Cardiac septum (tissue), 1 donor: ENCODE data around the gene KRAS. TPM values are rescaled to one million over a fixed set of nuclear protein-coding genes. Genes with fewer than 3 reads are reported as not detected.
"Not testable (repeated sequence)": the region's sequence is repeated elsewhere in the genome, so short reads cannot be mapped to it uniquely, and the experiment has no call there.

Experiments used
- DNase-seq: peaks from one replicate; pipeline ENCODE4 v3.0.0-alpha.2; 2020; ENCODE audit warnings: low spot score
- intact Hi-C: fragments of 100-400 bp; cut with DNase I; formaldehyde crosslinking; loops from one replicate; pipeline ENCODE4 v1.14.0; 2022
- long read RNA-seq: library from polyadenylated mRNA; unstranded; transcript quantifications from one replicate; pipeline ENCODE4 v2.0.0, GENCODE V29; 2021
- total RNA-seq: library from RNA; stranded (reverse); fragmentation: NEBNext Ultra II Directional; extraction: Animal tissue kit (Norgen Biotek cat#: 25700); gene quantifications from one replicate; pipeline ENCODE4 v1.2.1, GENCODE V29; 2021
- donor health status: DM: no; HTN: no; CAD: no.

The KRAS gene
- total RNA-seq = 11.2 TPM
- long read RNA-seq, full-length matches to known transcripts = 8 of 10 reads
- long read RNA-seq, partial matches to known transcripts = 0 of 10 reads
- long read RNA-seq, other reads (novel, unspliced or antisense) = 2 of 10 reads

DNA sequence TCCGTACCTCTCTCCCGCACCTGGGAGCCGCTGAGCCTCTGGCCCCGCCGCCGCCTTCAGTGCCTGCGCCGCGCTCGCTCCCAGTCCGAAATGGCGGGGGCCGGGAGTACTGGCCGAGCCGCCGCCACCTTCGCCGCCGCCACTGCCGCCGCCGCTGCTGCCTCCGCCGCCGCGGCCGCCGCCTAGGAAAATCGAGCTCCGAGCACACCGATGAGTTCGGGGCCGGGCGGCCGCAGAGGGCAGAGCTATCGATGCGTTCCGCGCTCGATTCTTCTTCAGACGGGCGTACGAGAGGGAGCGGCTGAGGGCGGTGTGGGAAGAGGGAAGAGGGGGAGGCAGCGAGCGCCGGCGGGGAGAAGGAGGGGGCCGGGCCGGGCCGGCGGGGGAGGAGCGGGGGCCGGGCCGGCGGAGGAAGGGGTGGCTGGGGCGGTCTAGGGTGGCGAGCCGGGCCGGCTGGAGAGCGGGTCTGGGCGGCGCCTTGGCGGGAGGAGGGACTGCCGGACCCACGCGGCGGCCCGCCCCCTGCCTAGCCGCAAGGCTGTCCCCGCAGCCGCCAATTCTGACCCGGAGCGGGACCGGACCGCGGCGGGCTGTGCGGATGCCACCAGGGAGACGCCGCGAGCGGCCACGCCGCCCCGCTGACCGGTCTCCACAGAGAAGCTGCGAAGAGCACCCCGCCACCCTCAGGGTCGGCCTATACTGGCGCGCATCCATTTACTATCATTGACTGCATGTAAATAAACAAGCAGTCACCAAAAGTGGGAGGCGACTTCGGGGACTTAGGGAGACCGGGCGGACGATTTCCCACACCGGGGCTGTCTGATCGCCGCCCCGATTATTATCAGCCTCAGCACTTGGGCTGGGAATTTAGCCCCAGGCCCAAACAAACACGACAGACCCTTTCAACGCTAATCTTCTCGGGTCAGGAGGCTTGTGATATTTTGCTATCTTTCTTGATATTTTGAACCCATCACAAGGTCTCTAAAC lies at the start of gene KRAS:
KRAS (minus strand) TSS at position 186 of the 987 bp plus-strand sequence.
- DNase-seq = peak; percentile 99
- intact Hi-C loops = loop anchor here (5.0 kb wide), 1 partner anchor 54 kb away; the partner anchor contains the start of genes DNAI7 and ETFRF1

DNA sequence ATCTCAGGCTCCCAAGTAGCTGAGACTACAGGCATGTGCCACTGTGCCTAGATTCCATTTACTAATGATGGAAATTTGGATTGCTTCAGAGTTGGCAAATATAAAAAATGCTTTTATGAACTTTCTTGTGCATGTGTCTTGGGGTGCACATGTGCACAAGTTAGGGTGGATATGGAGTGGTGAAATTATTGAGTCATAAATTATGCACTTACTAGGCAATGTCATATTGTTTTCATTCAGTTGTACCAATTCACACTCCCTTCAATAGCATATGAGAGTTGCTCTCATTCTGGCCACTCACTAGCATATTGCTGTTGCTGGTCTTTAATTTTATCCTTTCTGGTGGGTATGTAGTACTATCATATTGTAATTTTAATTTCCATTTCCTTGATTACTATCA lies 45.7 kb upstream of the KRAS start:
- no peak for DNase-seq
- intact Hi-C loops = no loop called here

DNA sequence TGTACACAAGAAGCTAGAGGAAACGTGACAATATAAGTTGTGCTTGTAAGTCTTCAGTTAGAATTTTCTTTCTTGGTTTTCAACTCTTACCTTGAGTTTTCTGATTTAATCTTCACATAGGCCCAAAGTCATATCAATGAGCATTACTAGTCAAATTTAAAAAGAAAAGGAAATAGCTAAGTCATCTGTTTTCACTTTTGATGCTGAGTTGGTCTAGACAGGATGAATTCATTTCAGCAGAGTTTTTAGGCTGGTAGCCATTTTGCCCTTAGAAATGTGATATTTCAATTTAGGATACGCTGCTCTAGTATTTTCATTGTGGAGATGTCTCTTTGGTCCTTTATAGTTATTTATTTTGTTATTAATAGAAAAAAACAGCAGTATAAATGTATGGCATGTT lies 44.6 kb upstream of the KRAS start:
- intact Hi-C loops = no loop called here
- DNase-seq = no peak

DNA sequence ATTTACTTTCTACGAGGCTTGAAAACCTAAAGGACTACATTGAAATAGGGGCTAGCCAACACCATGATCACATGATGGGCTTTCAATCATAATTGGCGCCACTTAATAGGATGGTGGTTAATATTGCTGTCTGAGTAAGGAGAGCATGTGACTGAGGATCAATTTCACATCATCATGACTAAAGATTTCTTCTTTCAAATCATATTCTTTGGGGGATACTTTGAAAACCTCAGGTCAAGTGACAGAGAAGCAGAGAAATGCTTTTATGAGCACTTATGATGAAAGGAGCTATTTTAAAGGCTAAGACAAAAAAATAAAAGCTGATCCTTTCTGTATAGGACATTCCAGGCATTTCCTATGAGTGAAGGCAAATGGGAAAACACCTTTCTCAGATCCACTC lies 42.9 kb upstream of the KRAS start:
- DNase-seq = no peak
- intact Hi-C loops = no loop called here

DNA sequence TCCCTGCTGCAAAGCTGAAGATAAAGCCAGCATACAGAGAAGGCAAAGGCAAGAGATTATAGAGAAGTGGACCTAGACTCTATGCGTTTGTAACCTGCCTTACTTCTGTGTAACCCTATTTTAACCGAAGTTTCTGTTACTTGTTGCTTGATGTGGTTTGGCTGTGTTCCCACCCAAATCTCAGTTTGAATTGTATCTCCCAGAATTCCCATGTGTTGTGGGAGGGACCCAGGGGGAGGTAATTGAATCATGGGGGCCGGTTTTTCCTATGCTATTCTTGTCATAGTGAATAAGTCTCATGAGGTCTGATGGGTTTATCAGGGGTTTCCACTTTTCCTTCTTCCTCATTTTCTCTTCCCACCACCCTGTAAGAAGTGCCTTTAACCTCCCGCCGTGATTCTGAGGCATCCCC lies 42.1 kb upstream of the KRAS start:
- intact Hi-C loops, DNase-seq: not testable (repeated sequence)

DNA sequence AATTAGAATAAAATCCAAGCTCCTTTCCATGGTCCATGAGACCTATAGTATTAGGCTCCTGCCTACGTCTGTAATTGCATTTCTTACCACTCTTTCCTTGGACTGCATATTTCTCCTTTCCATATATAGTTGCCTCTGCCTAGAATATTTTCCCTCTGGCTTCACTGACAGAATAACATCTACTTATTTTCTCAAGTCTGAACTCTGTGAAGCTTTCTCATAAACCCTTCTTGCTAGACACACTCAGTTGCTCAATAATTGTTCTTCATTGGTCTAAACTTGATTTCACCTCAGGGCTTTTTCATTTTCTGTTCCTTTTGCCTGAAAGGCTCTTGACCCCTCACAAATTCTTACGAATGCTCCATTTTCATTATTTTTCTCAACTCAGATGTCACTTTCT lies 36.9 kb upstream of the KRAS start:
- DNase-seq = no peak
- intact Hi-C loops = no loop called here

DNA sequence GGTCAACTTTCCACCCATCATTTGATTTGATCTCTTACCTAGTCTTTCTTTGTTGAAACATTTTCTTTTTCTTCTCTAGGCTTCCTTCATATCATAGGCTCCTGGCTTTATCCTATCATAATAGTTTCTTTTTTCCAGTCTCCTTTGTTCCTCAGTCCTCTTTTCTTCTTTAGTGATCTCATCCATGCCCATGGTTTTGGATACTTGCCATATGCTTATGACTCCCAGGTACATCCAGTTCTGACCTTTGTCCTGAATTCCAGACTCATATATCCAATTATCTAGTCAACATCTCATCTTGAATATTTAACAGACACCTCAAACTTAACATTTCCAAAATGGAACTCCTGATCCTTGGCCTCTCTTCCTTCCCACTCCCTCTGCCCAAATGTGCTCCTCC lies 36.1 kb upstream of the KRAS start:
- intact Hi-C loops = no loop called here
- no peak for DNase-seq

DNA sequence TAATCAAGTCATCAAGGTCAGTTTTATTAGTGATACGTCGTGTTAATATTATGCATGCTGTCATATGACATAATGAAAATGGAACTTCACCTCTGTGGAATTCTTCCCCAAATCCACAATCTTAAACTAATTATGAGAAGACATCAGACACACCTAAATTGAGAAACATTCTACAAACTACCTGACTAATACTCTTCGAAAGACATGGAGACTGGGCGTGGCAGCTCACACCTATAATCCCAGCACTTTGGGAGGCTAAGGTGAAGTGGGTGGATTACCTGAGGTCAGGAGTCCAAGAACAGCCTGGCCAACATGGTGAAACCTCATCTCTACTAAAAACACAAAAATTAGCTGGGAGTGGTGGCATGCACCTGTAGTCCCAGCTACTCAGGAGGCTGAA lies 33.3 kb upstream of the KRAS start:
- intact Hi-C loops = no loop called here
- DNase-seq = no peak

DNA sequence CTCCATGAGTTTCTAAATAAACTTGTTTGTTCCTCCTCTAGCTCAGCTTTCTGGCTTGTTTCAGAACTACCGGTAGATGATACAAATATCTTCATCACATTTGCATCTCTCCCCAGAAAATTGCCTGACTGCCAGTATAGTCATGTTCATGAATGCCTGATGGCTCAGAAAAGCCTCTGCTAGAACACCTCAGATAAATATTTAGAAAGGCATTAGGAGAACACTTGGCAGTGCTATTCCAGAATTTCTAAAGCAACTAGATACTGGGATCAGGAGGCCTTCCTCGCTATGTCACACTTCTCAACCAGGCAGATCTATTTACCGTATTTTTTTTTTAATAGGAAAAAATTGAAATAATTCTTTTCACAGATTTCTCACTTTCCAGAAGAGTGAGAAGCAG lies 32.3 kb upstream of the KRAS start:
- intact Hi-C loops = no loop called here
- DNase-seq = no peak

DNA sequence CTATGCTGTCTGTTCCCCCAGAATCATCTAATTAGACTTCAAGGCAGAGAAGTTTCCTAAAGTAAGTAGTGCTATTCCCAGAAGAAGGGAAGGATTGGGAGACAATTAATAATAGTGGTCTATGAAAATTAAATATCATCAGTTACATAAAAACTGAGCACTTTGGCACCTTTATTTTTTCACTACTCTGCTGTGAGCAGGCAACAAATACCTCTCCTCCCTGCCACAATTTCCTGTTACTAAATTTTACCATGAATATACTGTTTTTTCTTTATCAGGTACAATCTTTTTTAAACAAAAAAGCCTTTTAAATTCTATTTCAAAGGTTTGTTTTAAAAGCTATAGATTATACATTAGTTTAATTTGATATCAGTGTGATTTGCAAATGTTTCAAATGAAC lies 29.4 kb upstream of the KRAS start:
- no peak for DNase-seq
- intact Hi-C loops = no loop called here

DNA sequence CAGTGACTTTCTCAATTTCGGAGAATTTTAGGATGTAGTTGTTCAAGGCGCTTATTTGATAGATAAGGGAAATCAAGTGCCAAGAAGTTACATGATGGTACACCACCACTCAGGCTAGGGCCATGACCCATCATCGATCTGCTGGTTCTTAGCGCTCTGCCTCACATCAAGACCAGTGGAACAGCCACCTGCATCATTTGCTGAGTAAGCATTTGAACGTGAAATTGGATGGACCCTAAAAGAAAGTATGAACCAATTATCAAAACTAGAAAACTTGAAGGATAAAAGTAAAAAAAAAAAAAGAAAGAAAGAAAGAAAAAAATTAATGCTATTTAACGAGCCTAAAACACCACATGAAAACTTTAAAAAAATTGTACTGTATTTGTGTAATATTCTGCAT lies 27.5 kb upstream of the KRAS start:
- DNase-seq = no peak
- intact Hi-C loops = no loop called here

DNA sequence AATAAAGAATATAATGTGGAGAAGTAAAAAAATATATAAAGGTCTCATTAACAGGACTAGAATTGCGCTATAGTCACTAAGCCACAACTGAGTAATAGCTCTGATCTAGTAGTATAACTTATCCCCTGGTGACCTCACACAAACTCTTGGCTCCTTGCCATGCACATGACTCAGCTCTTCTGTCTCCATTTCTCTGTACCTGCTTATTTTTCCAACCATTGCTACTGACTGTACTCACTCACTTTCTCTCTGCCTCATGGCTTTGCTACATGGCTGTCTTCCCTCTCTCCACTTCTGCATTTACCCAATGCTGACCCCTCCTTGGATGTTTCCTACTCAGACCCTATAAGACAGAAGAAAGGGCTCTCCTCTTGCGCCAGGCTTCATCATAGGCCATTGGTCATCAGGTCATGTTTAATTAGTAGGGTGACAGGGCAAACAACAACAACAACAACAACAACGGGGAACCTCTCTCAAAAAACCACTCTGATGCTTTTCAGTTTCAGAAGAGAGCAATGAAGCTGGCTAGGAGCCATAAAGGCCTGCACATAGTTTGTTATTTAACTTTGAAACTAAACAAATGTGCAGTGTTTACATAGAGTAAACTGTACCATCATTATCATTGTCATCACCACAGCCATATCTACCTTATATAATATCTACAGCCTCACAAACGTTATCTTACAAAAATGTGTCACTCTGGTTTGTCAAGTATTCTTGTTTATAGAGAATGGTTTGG lies 25.6 kb upstream of the KRAS start:
- DNase-seq = no peak
- intact Hi-C loops = no loop called here

DNA sequence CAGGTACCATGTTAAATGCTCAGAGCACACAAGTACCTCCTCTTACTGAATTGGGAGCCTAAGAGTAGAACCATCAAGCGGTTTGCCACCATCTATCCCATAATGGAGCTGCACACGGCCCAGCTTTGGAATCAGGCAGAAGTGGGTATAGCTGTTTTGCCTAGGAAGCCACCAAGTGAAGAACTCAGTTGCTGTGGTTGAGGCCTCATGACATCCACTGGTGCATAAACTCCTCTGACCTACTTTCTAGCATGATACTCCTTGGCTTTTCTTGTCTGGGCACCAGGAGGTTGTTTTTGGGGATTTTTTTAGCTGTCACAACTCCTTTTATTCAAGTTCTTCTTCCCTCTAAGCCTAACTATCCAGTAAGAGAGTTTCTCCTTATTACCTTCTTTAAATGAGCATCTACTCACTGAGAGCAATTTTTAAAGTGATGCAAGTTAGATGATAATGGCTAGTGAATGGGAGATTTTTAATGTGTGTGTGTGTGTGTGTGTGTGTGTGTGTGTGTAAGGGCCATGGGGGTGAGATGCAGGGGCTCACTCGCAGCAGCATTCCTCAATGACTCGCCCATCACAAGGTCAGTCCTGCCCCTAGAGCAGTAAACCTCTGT lies 20.9 kb upstream of the KRAS start:
- intact Hi-C loops = no loop called here
- DNase-seq = no peak

DNA sequence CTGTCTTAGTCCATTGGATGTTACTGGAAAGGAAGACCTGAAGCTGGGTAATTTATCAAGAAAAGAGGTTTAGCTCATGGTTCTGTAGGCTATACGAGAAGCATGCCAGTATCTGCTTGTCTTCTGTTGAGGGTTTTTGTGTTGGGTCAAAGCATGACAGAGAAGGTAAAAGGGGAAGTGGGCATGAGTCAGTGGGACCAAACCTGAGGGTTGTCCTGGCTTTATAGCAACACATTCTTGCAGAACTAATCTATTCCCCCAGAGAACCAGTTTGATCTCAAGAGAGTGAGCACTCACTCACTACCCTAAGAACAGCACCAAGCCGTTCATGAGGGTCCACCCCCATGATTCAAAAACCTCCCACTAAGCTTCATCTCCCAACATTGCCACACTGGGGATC lies 19.0 kb upstream of the KRAS start:
- intact Hi-C loops = no loop called here
- DNase-seq = no peak

DNA sequence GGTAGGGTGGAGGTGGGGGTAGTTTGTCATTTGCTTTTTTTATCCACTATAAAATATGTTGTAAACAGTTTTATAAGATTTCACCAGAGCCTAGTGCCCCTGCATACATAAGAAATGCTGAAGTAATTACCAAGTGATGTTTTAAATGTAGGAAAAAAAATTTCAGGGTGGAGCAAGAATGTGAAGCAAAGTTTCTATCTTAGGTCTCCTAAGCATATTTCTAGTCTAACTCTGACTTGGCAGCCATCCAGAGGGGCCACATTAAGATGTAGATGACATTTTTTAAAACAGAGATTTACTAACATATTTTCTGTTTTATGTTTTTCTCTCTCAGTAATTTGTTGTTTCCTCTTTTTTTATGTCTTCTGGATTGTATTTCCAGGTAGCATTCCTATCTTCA lies 15.8 kb upstream of the KRAS start:
- intact Hi-C loops = no loop called here
- no peak for DNase-seq

DNA sequence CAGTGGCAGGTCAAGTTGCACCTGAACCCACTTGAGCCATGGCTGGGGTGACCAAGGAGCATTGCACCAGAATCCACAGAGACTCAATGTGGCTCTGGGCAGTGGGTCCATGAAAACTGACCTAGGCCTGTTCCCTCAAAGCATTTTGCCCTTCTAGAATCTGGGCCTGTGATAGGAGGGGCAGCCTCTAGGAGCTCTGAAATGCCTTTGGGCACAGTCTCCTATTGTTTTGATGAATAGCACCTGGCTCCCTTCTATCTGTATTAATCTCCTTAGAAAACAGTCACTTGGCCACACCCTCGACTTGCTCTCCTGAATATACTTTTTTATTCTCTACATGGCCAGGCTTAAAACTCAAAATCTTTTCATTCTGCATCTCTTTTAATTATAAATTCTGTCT lies 14.1 kb upstream of the KRAS start:
- intact Hi-C loops = no loop called here
- no peak for DNase-seq

DNA sequence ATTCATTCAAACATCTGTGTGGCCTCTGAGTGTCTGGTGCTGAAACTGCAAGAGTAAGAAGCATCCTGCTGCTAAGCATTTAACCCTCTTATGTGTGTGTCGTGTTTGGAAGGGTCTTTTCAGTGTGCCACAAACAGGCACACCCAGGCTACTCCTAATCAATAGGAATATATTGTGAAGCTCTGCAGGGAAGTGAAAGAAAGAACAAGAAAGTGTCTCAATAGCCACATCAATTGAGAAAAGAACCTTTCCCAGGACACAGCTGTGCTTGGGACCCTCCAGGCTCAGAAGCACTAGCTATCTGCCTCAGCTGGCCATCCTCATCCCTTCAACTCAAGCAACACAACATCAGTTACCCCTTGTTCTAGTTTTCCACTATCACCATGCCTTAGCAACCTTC lies 13.4 kb upstream of the KRAS start:
- DNase-seq = no peak

DNA sequence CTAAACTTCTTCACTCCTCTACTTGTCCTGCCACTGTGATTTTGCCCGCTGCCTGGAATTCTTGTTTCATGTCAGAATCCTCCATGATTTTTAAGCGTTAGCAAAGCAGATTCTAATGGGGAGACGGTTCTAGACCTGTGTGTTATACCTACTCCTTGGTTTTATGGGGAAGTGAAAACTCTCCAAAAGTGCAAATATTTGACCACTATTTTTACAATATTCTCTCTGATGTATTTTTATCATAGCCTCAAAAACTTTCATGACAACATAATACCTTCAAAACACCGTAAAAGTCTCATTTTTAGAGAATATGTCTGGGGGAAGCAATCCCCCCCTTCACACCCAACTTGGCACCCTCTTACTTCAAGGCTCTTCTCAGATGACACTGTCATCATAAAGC lies 12.9 kb upstream of the KRAS start:
- intact Hi-C loops = no loop called here
- DNase-seq = no peak

More for the DNA sequence above, 13.4 kb upstream of the KRAS start:
- intact Hi-C loops = no loop called here

DNA sequence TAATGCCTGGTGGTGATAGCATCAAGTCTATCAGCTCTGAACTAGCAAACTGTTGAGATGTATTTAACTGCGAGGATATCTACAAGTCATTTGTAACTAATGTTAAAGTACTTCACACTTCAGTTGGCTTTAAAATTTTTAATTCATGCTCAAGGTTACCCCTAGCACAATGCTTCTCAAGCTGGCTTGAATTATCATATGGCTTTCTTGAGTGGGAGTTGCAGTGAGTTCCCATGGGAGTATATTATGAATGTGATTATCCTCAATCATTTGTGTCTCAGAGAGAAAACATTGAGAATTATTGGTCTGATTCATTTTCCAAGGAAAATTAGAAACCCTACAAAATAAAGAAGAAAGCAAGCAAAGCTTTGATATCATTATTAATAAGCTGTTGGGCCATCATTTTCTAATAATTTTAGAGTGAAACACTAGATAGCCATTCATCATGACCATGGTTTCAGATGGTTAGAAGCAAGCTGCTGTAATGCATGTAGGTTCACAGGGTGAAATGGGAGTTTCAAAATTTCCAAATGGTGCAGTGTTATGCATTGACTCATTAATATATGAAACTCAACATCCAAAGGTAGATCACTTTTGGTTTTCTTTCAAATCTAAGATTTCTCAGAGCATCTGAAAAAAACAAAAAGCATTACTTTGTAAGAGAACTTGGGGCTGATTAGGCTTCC lies 11.8 kb upstream of the KRAS start:
- DNase-seq = no peak
- intact Hi-C loops = no loop called here
